ENCODE data around the gene REPIN1.
"Not testable (repeated sequence)": the region's sequence is repeated elsewhere in the genome, so short reads cannot be mapped to it uniquely, and the experiment has no call there.

Gene REPIN1

GRCh38 chr7:150376560-150376959 is 7.9 kb downstream of the REPIN1 start:
- no peak for DNase-seq (ENCODE audit: low spot score)

GRCh38 chr7:150377196-150377595 is 8.6 kb downstream of the REPIN1 start:
- no peak for DNase-seq (ENCODE audit: low spot score)

- DNase-seq (ENCODE audit: low spot score) = no peak
These were observed 9.0 kb downstream of the REPIN1 start for GRCh38 chr7:150377635-150378034.

- DNase-seq (ENCODE audit: low spot score) = peak; percentile 45
These were observed 9.7 kb downstream of the REPIN1 start for GRCh38 chr7:150378115-150378852.

- peak; percentile 92 for DNase-seq (ENCODE audit: low spot score)
These were observed 10.3 kb downstream of the REPIN1 start, which contains the start of gene ZNF775 for GRCh38 chr7:150378853-150379440. TSS of gene ZNF775 (plus strand) at chr7:150379330. CDS start at chr7:150388471, 9,141 bp downstream.

GRCh38 chr7:150379441-150380379 is 11.1 kb downstream of the REPIN1 start:
- DNase-seq (ENCODE audit: low spot score) = no peak

- no peak for DNase-seq (ENCODE audit: low spot score)
These were observed 11.8 kb downstream of the REPIN1 start for GRCh38 chr7:150380463-150380862.

- DNase-seq (ENCODE audit: low spot score) = no peak
These were observed 12.5 kb downstream of the REPIN1 start for GRCh38 chr7:150381096-150381495.

GRCh38 chr7:150381785-150382122 is 13.1 kb downstream of the REPIN1 start:
- DNase-seq (ENCODE audit: low spot score) = no peak

- DNase-seq (ENCODE audit: low spot score) = no peak
These were observed 13.7 kb downstream of the REPIN1 start for GRCh38 chr7:150382123-150382843.

GRCh38 chr7:150382844-150383225 is 14.2 kb downstream of the REPIN1 start:
- DNase-seq (ENCODE audit: low spot score) = no peak

GRCh38 chr7:150383710-150384397 is 15.2 kb downstream of the REPIN1 start:
- DNase-seq (ENCODE audit: low spot score) = no peak

GRCh38 chr7:150384406-150385301 is 16.0 kb downstream of the REPIN1 start:
- DNase-seq (ENCODE audit: low spot score) = no peak

GRCh38 chr7:150385302-150385723 is 16.7 kb downstream of the REPIN1 start:
- DNase-seq (ENCODE audit: low spot score) = no peak

- DNase-seq (ENCODE audit: low spot score) = not testable (repeated sequence)
These were observed 17.3 kb downstream of the REPIN1 start for GRCh38 chr7:150385884-150386283.

GRCh38 chr7:150388306-150388705 is 19.7 kb downstream of the REPIN1 start:
- no peak for DNase-seq (ENCODE audit: low spot score)

GRCh38 chr7:150388709-150389531 is 20.3 kb downstream of the REPIN1 start:
- DNase-seq (ENCODE audit: low spot score) = no peak

- no peak for DNase-seq (ENCODE audit: low spot score)
These were observed 20.9 kb downstream of the REPIN1 start for GRCh38 chr7:150389532-150389816.

GRCh38 chr7:150390205-150390604 is 21.6 kb downstream of the REPIN1 start:
- no peak for DNase-seq (ENCODE audit: low spot score)

GRCh38 chr7:150393325-150393724 is 24.7 kb downstream of the REPIN1 start:
- DNase-seq (ENCODE audit: low spot score) = no peak
